ENCODE data around the gene FAM131B. TPM values are rescaled to one million over a fixed set of nuclear protein-coding genes. Genes with fewer than 3 reads are reported as not detected.

Gene FAM131B
- total and polyA plus RNA-seq, 2 of the 8 experiments (the other 6 are each of a cell fraction or from before 2014, with no cell fraction given): 23.1 to 38.2 TPM

DNA sequence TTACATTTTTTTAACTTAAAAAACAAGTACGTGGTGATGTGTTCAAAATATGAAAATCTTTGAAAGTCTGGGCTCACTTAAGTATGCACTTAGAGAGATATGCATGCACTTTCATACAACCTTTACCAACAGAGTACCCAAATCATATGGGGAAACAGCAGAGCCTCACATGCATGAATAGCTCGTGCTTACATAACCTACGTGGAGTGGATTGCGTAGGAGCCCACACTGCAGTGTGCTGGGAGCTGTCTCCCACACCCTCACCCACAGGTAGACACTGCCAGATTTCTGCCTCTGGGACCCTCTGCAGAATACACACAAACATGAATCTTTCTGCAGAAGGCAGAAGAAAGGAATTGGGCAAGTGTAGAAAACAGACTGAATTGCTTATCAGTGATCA is 46.0 kb downstream of the FAM131B start:
- Histone ChIP-seq H3K27me3 (replicated peaks in 1 of 4; ENCODE audit: control insufficient read depth in 3 of 4, extremely low read depth in 1 of 4, insufficient read depth in 3 of 4, low read length in 3 of 4) (no peaks in the 10 kb centered on the region; a peak in 1 of 7 replicates), H3K4me3 (ENCODE audit: extremely low read depth in 1 of 4, insufficient read depth in 2 of 4, low read depth in 3 of 4, low read length in 4 of 4) (no peak overlapping the region), H2BK20ac (ENCODE audit: low read length) (no peak overlapping the region), H3K14ac (ENCODE audit: insufficient read length) (no peak overlapping the region), H2BK120ac (replicated peaks; ENCODE audit: low read depth, low read length) (no peak overlapping the region), H3K23me2 (ENCODE audit: low read depth, low read length) (no peaks in the 10 kb centered on the region), H4K5ac (ENCODE audit: insufficient read length, low read depth, low read length) (no peak overlapping the region), H4K20me1 (replicated peaks in 1 of 2; ENCODE audit: control insufficient read depth in 1 of 2, insufficient read depth in 2 of 2, low read length in 2 of 2) (no peaks in the 10 kb centered on the region), H3K56ac (replicated peaks; ENCODE audit: insufficient read length, low read depth, low read length) (no peak overlapping the region), H4K91ac (replicated peaks; ENCODE audit: insufficient read length, low read length) (no peak overlapping the region), H3K9me3 (ENCODE audit: insufficient read depth in 2 of 2, low read depth in 1 of 2, low read length in 1 of 2) (no peaks in the 10 kb centered on the region), H3K79me2 (ENCODE audit: control insufficient read depth in 1 of 2, insufficient read depth in 2 of 2, low read length in 2 of 2) (no peaks in the 10 kb centered on the region), H3K4me2 (ENCODE audit: insufficient read depth in 1 of 2, low read depth in 2 of 2, low read length in 2 of 2) (no peak overlapping the region), H3K36me3 (ENCODE audit: control insufficient read depth in 2 of 4, insufficient read depth in 4 of 4, low read length in 3 of 4) (no peaks in the 10 kb centered on the region), H3K23ac (ENCODE audit: insufficient read length) (no peak overlapping the region), H2AFZ (ENCODE audit: low read length) (no peak overlapping the region), H3K79me1 (ENCODE audit: low read depth, low read length) (no peaks in the 10 kb centered on the region), H2BK15ac (ENCODE audit: low read length) (no peak overlapping the region), H3K9ac (replicated peaks in 1 of 4; ENCODE audit: extremely low read depth in 1 of 4, low read depth in 3 of 4, low read length in 3 of 4) (no peak overlapping the region), H3K4me1 (replicated peaks in 1 of 4; ENCODE audit: control insufficient read depth in 3 of 4, insufficient read depth in 4 of 4, low read length in 3 of 4) (peaks cover 0 to 2% (median 0%) of the 10 kb centered on the region in 4 experiments; a peak in 1 of 7 replicates), H3K18ac (ENCODE audit: extremely low read depth, low read length) (no peak overlapping the region), H2AK5ac (ENCODE audit: low read depth, low read length) (no peak overlapping the region), H2BK5ac (ENCODE audit: low read depth, low read length) (no peak overlapping the region), H4K8ac (ENCODE audit: extremely low read depth, insufficient read depth, low read length) (no peak overlapping the region), H3K4ac (replicated peaks; ENCODE audit: insufficient read length, low read depth, low read length) (no peak overlapping the region), H3K27ac (ENCODE audit: low read depth, low read length) (no peak overlapping the region), H2BK12ac (ENCODE audit: low read depth, low read length) (no peak overlapping the region)
- FAIRE-seq (no peak), DNase-seq (ENCODE audit: low read depth in 1 of 2, low spot score in 2 of 2) (no peak)
- no peak for TF ChIP-seq CBX8 (IDR thresholded peaks at IDR 0.05; ENCODE audit: borderline replicate concordance, low read depth, low read length)
- 90% methylated on average over 4 of the region's 4 CpGs; no CpG with 5 or more reads in 1 of the 2 experiments for WGBS, 2 experiments (ENCODE audit: extremely low coverage in 1 of 2, insufficient coverage in 1 of 2, insufficient read length in 1 of 2, insufficient replicate concordance in 2 of 2, low coverage in 1 of 2, low lambda C conversion rate in 2 of 2, missing lambda C conversion rate in 1 of 2)
- POLR2A ChIA-PET (ENCODE audit: partially characterized antibody): interaction anchor here (0.9 to 1.4 kb wide), 2 partner anchors 20 to 69 kb away, joined by 3 to 4 read pairs; no protein-coding TSS in a partner anchor
- CTCF ChIA-PET (ENCODE audit: partially characterized antibody): interaction anchor here (0.6 to 3.3 kb wide), 15 partner anchors 9 to 391 kb away, joined by 3 to 11 read pairs (median 3); partner anchors contain the start of gene EPHA1
